HUES48 (cell line): ENCODE results near the gene R3HDM2.
A peak's percentile ranks its signal among the peaks of the same experiment; 100 is the strongest.
"Not testable (repeated sequence)": the region's sequence is repeated elsewhere in the genome, so short reads cannot be mapped to it uniquely, and the experiment has no call there.

Source experiments
- H3K27ac ChIP-seq: one replicate; pipeline ENCODE4 v1.7.0; 2013; ENCODE audit warnings: low read depth, low read length, inconsistent platforms
- H3K27me3 ChIP-seq: 2 replicates; pipeline ENCODE4 v1.6.1; 2013; ENCODE audit warnings: mild to moderate bottlenecking, low read length; ENCODE audit not compliant: control insufficient read depth, insufficient read depth
- H3K36me3 ChIP-seq: 2 replicates; pipeline ENCODE4 v1.6.1; 2013; ENCODE audit warnings: low read length; ENCODE audit not compliant: control insufficient read depth, insufficient read depth
- H3K4me1 ChIP-seq: 2 replicates; pipeline ENCODE4 v1.6.1; 2013; ENCODE audit warnings: mild to moderate bottlenecking, low read length; ENCODE audit not compliant: control insufficient read depth, insufficient read depth
- H3K4me3 ChIP-seq: 2 replicates; pipeline ENCODE4 v1.5.1; 2013; ENCODE audit warnings: mild to moderate bottlenecking, low read depth, low read length
- H3K9ac ChIP-seq: 2 replicates; pipeline ENCODE4 v1.6.1; 2013; ENCODE audit warnings: mild to moderate bottlenecking, low read depth, low read length, moderate library complexity
- H3K9me3 ChIP-seq: 2 replicates; pipeline ENCODE4 v1.6.1; 2013; ENCODE audit warnings: low read length; ENCODE audit not compliant: control insufficient read depth, insufficient read depth

The R3HDM2 gene

DNA sequence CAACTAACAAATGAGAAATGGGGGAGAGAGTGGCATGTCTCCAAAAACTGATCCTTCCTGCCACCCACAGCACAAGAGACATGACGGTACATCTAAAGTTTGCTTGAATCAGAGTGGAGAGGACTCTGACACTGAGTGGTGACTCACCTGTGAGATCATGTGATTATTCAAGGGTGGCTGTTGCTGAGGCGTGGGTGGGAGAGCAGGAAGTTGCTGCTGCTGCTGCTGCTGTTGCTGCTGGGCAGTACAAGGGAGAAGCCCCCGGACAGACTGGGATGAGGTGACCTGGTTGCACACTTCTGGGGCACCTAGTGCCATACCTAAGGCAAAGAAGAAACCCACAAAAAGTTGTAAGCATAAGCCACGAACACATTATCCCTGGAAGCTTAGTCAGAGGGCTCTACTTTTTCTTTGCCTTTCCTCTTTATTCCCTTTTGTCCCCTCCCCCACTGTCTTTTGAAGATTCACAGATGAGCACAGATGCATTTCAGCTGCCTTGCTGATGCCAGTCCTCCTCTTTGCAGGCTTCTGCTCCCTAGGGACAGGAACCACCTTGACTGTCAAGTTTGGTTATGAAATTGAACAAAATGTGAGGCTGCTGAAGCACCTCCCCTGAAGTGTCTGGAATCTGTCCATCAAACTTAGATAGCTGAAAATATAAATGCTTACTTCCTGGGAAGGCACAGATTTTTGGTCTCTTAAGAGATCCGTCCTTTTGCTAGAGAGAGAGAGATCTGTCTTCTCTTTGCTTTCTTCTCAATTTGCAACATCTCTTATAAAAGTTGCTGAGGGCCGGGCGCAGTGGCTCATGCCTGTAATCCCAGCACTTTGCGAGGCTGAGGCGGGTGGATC, 150.4 kb downstream of the R3HDM2 start:
- Histone ChIP-seq H3K36me3 (peaks cover 51% of the 10 kb centered on the region), H3K4me3 (no peak overlapping the region), H3K9me3 (no peaks in the 10 kb centered on the region), H3K4me1 (peaks cover 5% of the 10 kb centered on the region; the same call in 1 of the 2 replicates), H3K27ac (peak overlapping the region; percentile 87), H3K9ac (no peak overlapping the region), H3K27me3 (no peaks in the 10 kb centered on the region)

DNA sequence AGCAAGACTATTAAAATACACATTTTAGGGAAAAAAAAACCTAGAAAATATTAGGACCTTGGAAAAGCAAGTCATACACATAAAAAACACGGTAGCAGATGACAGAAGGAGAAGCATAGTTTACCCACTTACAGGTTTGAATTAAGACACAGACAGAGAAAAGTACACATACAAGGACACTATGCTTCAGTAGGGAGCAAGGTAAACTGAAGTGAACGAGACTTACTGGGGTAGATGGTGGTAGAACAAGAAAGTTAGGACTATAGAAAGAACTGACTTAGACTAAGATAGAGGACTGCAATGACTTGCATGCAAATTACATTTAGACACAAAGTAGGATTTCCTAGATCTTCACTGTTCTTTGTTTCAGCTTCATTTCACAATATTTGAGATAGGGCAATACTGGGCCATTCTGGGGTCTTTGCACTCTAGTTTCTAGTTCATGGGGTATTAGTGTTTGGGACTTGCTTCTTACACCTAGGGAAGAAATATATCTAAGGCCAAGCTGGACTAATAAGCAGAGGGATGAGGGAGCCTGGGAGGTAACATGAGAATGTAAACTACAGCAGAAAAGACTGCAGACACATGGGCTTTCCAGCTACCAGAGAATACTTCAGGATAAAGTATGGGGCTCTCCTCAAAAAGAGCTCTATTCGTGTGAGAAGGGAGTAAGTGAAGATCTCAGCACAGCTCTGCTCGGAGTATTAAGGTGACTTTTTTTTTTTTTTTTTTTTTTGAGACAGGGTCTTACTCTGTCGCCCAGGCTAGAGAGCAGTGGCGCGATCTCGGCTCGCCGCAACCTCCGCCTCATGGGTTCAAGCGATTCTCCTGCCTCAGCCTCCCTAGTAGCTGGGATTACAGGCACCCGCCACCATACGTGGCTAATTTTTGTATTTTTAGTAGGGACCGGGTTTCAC, 152.1 kb downstream of the R3HDM2 start:
- Histone ChIP-seq H3K36me3 (peaks cover 53% of the 10 kb centered on the region), H3K9me3 (no peaks in the 10 kb centered on the region), H3K27ac (no peak overlapping the region), H3K4me1 (peaks cover 5% of the 10 kb centered on the region; the same call in 1 of the 2 replicates), H3K27me3 (no peaks in the 10 kb centered on the region), H3K9ac (no peak overlapping the region), H3K4me3 (no peak overlapping the region)

DNA sequence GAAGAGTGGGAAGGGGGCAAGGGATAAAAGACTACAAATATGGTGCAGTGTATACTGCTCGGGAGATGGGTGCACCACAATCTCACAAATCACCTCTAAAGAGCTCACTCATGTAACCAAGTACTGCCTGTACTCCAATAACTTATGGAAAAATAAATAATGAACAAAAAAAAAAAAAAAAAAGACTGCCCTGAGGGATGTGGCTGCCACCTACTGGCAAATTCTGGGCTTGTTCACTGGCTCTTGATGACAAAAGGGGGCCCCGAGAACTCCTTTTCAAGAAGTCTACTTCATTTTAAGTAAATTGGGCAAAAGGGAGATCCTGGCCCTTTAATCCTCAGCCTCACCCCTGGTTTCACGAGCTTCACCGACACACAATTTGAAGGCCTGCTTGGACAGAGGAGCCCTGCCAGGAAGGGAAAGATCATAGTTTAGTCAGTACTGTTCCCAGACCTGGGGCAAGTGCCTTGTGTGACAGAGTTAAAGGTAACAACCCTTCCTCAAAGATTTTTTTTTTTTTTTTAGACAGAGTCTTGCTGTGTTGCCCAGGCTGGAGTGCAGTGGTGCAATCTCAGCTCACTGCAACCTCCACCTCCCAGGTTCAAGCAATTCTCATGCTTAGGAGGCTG, 153.8 kb downstream of the R3HDM2 start:
- Histone ChIP-seq H3K4me1 (peaks cover 5% of the 10 kb centered on the region; the same call in 1 of the 2 replicates), H3K9me3 (no peaks in the 10 kb centered on the region), H3K4me3 (no peak overlapping the region), H3K9ac (no peak overlapping the region), H3K36me3 (peaks cover 38% of the 10 kb centered on the region), H3K27ac (no peak overlapping the region), H3K27me3 (no peaks in the 10 kb centered on the region)

GRCh38 chr12:57276233-57276632, 154.6 kb downstream of the R3HDM2 start:
- H3K36me3 ChIP-seq, result peaks cover 38% of the 10 kb centered on the region
- not testable (repeated sequence) for H3K4me1 ChIP-seq, H3K9ac ChIP-seq, H3K4me3 ChIP-seq, H3K27me3 ChIP-seq, H3K9me3 ChIP-seq, H3K27ac ChIP-seq

GRCh38 chr12:57273516-57273915, 157.3 kb downstream of the R3HDM2 start:
- no peak overlapping the region for H3K9ac ChIP-seq
- no peak overlapping the region for H3K4me3 ChIP-seq
- no peaks in the 10 kb centered on the region for H3K9me3 ChIP-seq
- no peaks in the 10 kb centered on the region for H3K4me1 ChIP-seq
- peaks cover 35% of the 10 kb centered on the region for H3K36me3 ChIP-seq
- H3K27ac ChIP-seq, result no peak overlapping the region
- no peaks in the 10 kb centered on the region for H3K27me3 ChIP-seq

GRCh38 chr12:57272337-57273151, 158.3 kb downstream of the R3HDM2 start:
- Histone ChIP-seq H3K4me1 (no peaks in the 10 kb centered on the region), H3K27ac (no peak overlapping the region), H3K4me3 (no peak overlapping the region), H3K27me3 (no peaks in the 10 kb centered on the region), H3K36me3 (peaks cover 33% of the 10 kb centered on the region), H3K9me3 (no peaks in the 10 kb centered on the region), H3K9ac (no peak overlapping the region)

- H3K36me3 ChIP-seq, result peaks cover 39% of the 10 kb centered on the region
- no peak overlapping the region for H3K4me3 ChIP-seq
- H3K27me3 ChIP-seq, result no peaks in the 10 kb centered on the region
- H3K27ac ChIP-seq, result no peak overlapping the region
- H3K9me3 ChIP-seq, result no peaks in the 10 kb centered on the region
- H3K4me1 ChIP-seq, result no peaks in the 10 kb centered on the region
- no peak overlapping the region for H3K9ac ChIP-seq
Observed at GRCh38 chr12:57270966-57271470, 159.8 kb downstream of the R3HDM2 start.

DNA sequence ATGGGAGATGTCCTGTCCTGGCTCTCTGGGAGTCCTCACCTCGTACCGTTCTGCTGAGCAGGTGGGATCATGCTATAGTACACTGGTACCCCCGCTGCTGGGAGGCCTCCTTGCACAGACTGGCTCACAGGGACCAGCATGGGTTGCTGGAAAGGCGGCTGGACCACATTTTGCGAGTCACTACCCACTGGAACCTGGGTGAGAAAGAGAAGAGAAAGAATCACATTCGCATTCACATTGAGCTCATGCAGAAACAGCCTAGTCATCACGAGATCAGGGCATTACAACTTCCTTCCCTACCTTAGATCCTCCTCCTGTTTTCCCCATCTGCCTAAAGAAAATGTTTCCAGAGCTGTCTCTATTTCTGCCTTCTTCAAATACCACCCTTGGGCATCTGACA, 162.6 kb downstream of the R3HDM2 start:
- Histone ChIP-seq H3K4me1 (no peaks in the 10 kb centered on the region), H3K9me3 (no peaks in the 10 kb centered on the region), H3K27me3 (no peaks in the 10 kb centered on the region), H3K4me3 (no peak overlapping the region), H3K27ac (no peak overlapping the region), H3K9ac (no peak overlapping the region), H3K36me3 (peaks cover 34% of the 10 kb centered on the region)

GRCh38 chr12:57266681-57267080, 164.2 kb downstream of the R3HDM2 start:
- Histone ChIP-seq H3K4me3 (no peak overlapping the region), H3K36me3 (peaks cover 34% of the 10 kb centered on the region), H3K4me1 (peaks cover 4% of the 10 kb centered on the region; the same call in 1 of the 2 replicates), H3K27me3 (no peaks in the 10 kb centered on the region), H3K9me3 (no peaks in the 10 kb centered on the region), H3K9ac (no peak overlapping the region), H3K27ac (no peak overlapping the region)

GRCh38 chr12:57263096-57263495, 167.7 kb downstream of the R3HDM2 start:
- Histone ChIP-seq H3K27me3 (no peaks in the 10 kb centered on the region), H3K9ac (no peak overlapping the region), H3K4me1 (peaks cover 10% of the 10 kb centered on the region), H3K4me3 (no peak overlapping the region), H3K27ac (peak overlapping the region; percentile 17), H3K36me3 (peaks cover 19% of the 10 kb centered on the region), H3K9me3 (no peaks in the 10 kb centered on the region)
